Measurements from ENCODE around the gene PCGF3.
"Not testable (repeated sequence)": the region's sequence is repeated elsewhere in the genome, so short reads cannot be mapped to it uniquely, and the experiment has no call there.

PCGF3 gene

GRCh38 chr4:664713-665231, 40.9 kb upstream of the PCGF3 start:
- H3K4me3 ChIP-seq (ENCODE audit: low read length): no peak overlapping the region
- DNase-seq (ENCODE audit: low read depth): no peak
- TF ChIP-seq, protein P1, sequence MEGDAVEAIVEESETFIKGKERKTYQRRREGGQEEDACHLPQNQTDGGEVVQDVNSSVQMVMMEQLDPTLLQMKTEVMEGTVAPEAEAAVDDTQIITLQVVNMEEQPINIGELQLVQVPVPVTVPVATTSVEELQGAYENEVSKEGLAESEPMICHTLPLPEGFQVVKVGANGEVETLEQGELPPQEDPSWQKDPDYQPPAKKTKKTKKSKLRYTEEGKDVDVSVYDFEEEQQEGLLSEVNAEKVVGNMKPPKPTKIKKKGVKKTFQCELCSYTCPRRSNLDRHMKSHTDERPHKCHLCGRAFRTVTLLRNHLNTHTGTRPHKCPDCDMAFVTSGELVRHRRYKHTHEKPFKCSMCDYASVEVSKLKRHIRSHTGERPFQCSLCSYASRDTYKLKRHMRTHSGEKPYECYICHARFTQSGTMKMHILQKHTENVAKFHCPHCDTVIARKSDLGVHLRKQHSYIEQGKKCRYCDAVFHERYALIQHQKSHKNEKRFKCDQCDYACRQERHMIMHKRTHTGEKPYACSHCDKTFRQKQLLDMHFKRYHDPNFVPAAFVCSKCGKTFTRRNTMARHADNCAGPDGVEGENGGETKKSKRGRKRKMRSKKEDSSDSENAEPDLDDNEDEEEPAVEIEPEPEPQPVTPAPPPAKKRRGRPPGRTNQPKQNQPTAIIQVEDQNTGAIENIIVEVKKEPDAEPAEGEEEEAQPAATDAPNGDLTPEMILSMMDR (IDR thresholded peaks at IDR 0.05; ENCODE audit: insufficient read depth, low read depth, low read length, missing control alignments): no peak

DNA sequence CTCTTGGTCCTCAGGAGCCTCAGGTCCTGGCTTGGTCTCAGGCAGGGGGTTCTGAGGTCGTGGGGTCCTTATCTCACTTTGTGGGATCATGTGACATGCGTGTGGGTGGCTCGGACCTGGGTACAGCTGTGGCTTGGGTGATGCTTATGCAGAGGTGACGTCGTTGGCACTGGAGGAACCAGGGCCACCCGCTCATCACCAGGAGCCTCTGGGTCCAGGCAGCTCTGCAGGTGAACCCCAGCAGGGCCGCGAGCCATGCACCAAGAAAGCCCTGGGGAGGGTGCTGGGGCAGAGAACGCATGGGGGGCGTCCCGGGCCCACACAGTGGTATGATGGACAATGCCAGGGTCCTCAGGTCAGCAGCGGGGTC, 40.3 kb upstream of the PCGF3 start:
- no peak for DNase-seq (ENCODE audit: low read depth)
- TF ChIP-seq, protein P1 (IDR thresholded peaks at IDR 0.05; ENCODE audit: insufficient read depth, low read depth, low read length, missing control alignments): no peak
- H3K4me3 ChIP-seq (ENCODE audit: low read length): no peak overlapping the region

DNA sequence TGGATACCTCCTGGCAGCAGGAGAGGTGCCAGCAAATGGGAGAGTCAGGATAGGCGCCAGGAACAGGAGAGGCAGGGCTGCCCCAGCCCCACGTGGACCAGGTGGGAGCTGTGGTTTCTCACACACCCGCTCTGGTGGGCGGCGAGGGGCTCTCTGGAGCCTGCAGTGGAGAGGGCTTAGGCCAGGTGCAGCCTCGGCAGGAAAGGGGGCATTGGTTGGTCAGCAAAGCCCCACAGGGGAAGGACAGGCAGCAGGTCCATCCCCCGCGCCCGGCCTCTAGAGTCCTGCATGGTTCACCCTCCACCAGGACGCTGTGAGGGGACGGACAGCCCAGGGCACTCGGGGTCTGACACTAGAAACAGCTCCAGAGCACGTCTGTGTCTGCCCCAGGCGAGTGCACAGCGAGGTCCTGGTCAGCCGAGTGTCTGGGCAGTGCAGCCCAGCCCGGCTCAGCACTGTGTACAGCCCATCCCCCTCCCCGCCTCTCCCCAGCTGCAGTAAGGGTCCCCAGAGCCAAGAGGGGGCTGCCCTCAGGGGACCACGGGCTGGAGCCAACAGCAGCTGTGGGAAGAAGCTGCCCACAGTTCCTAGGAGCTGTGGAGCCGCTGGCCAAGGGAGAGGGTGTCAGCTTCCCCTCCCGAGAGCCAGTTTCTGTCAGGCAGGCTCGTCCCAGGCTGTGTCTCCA, 39.7 kb upstream of the PCGF3 start:
- no peak overlapping the region for H3K4me3 ChIP-seq (ENCODE audit: low read length)
- TF ChIP-seq, protein P1 (IDR thresholded peaks at IDR 0.05; ENCODE audit: insufficient read depth, low read depth, low read length, missing control alignments): no peak
- DNase-seq (ENCODE audit: low read depth): no peak

GRCh38 chr4:666436-666810, 39.2 kb upstream of the PCGF3 start:
- TF ChIP-seq, protein P1 (IDR thresholded peaks at IDR 0.05; ENCODE audit: insufficient read depth, low read depth, low read length, missing control alignments): no peak
- no peak overlapping the region for H3K4me3 ChIP-seq (ENCODE audit: low read length)
- no peak for DNase-seq (ENCODE audit: low read depth)

GRCh38 chr4:666822-667544, 38.6 kb upstream of the PCGF3 start:
- DNase-seq (ENCODE audit: low read depth): no peak
- no peak overlapping the region for H3K4me3 ChIP-seq (ENCODE audit: low read length)
- TF ChIP-seq, protein P1 (IDR thresholded peaks at IDR 0.05; ENCODE audit: insufficient read depth, low read depth, low read length, missing control alignments): no peak

DNA sequence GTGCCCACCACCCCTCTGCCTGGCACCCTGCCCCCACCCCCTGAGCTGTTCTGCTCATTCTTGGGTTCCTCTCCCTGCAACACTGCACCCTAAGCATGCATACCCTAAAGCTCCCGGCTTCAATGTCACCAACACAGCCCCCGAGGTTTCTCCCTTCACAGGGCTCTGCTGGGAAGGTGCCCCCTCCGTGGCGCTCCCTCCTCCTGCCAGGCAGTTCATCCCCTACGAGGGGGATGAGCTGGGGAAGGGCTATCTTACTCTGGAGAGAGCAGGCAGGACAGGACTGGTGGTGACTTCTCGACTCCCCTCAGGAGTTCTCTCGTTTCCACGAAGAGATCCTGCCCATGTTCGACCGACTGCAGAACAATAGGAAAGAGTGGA, 38.1 kb upstream of the PCGF3 start:
- no peak overlapping the region for H3K4me3 ChIP-seq (ENCODE audit: low read length)
- TF ChIP-seq, protein P1 (IDR thresholded peaks at IDR 0.05; ENCODE audit: insufficient read depth, low read depth, low read length, missing control alignments): no peak
- DNase-seq (ENCODE audit: low read depth): no peak

- not testable (repeated sequence) for H3K4me3 ChIP-seq (ENCODE audit: low read length); DNase-seq (ENCODE audit: low read depth)
Observed at GRCh38 chr4:668219-668618, 37.4 kb upstream of the PCGF3 start.

DNA sequence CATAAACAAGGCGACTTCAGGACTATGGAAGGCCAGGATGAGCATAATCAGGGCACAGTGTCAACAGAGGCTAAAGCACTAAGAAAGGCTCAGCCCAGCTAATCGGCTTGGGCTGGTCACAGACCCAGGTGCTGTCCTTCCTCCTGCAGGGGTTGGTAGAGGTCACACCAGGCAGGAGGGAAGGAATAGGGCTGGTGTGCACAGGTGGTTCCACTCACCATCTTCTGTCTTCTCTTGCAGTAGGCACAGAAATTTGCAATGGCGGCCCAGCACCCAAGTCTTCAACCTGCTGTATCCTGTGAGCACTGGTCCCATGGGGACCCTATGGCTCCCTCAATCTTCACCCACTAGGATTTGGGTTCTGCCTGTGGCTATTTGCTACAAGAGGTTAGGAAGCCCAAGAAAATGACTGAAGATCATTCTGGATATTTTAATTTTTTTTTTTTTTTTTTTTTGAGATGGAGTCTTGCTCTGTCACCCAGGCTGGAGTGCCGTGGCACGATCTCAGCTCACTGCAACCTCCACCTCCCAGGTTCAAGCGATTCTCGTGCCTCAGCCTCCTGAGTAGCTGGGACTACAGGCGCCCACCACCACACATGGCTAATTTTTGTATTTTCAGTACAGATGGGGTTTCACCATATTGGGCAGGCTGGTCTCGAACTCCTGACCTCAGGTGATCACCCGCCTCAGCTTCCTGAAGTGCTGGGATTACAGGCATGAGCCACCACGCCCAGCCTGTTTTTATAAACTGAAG, 35.6 kb upstream of the PCGF3 start:
- not testable (repeated sequence) for DNase-seq (ENCODE audit: low read depth); H3K4me3 ChIP-seq (ENCODE audit: low read length)
